A549 (cell line): ENCODE results near the gene C14orf39. TPM values are rescaled to one million over a fixed set of nuclear protein-coding genes. Genes with fewer than 3 reads are reported as not detected.
A peak's percentile ranks its signal among the peaks of the same experiment; 100 is the strongest.

Experiments
- ATAC-seq, 2 experiments: fragments of 200-7000 bp in 1 of 2; fragments of >200 bp in 1 of 2; cut with Nextera tagmentation in 1 of 2; cut with Tn5 transposase in 1 of 2; 3 replicates each; pipeline versions ENCODE4 v1.8.0 to v1.9.1; 2018 to 2020; ENCODE audit warnings: mild to moderate bottlenecking in 1 of 2, moderate library complexity in 1 of 2
- CTCF ChIA-PET: fragments of 300-600 bp; sonication (Branson Sonifier 250); formaldehyde crosslinking; extraction: SDS; loops from one replicate; lab custom pipeline; 2021; ENCODE audit warnings: antibody characterized with exemption, inconsistent platforms; lab: Yijun Ruan, JAX
- POLR2A ChIA-PET: fragments of 350-600 bp; formaldehyde crosslinking; extraction: SDS; loops from one replicate; lab custom pipeline; 2021; ENCODE audit warnings: antibody characterized with exemption, inconsistent platforms; lab: Yijun Ruan, JAX
- DNase-seq, 2 experiments: peaks; one replicate each; pipeline versions ENCODE4 v3.0.0 to v3.0.0-alpha.2; 2011 to 2016; ENCODE audit warnings: low read depth in 1 of 2, low spot score in 1 of 2
- FAIRE-seq: peaks from 2 replicates; lab custom pipeline; 2011; peaks lifted over from hg19 to GRCh38; lab: Jason Lieb, UNC
- H3K27ac ChIP-seq, 2 experiments: fragments of >200 bp; sonication (Bioruptor Twin); formaldehyde crosslinking; 3 replicates each; pipeline ENCODE4 v1.5.1; 2016 to 2017
- H3K4me1 ChIP-seq: fragments of >200 bp; sonication (Bioruptor Twin); formaldehyde crosslinking; 3 replicates; pipeline ENCODE4 v1.6.1; 2016
- H3K4me2 ChIP-seq: fragments of >200 bp; sonication (Bioruptor Twin); formaldehyde crosslinking; 3 replicates; pipeline ENCODE4 v1.6.1; 2016
- H3K4me3 ChIP-seq: fragments of >200 bp; sonication (Bioruptor Twin); formaldehyde crosslinking; 3 replicates; pipeline ENCODE4 v1.5.1; 2016
- H3K9me3 ChIP-seq: fragments of >200 bp; sonication (Bioruptor Twin); formaldehyde crosslinking; 3 replicates; pipeline ENCODE4 v1.6.1; 2016
- BHLHE40 ChIP-seq: IDR thresholded peaks from 2 replicates; pipeline ENCODE4 v1.6.1; 2012; ENCODE audit warnings: low read depth, low read length, inconsistent platforms
- CEBPB ChIP-seq, 2 experiments: fragments of >200 bp in 1 of 2; sonication (Bioruptor Twin) in 1 of 2; formaldehyde crosslinking in 1 of 2; IDR thresholded peaks; 2 replicates each; pipeline ENCODE4 v1.6.1; 2012 to 2016
- CHD2 ChIP-seq: fragments of 150-350 bp; IDR thresholded peaks from 2 replicates; pipeline ENCODE4 v1.6.1; 2014; ENCODE audit warnings: low read length; ENCODE audit not compliant: partially characterized antibody
- CTCF ChIP-seq: fragments of >200 bp; sonication (Bioruptor Twin); formaldehyde crosslinking; IDR thresholded peaks from 3 replicates; pipeline ENCODE4 v1.5.1; 2016
- EP300 ChIP-seq, 2 experiments: fragments of >200 bp; sonication (Bioruptor Twin); formaldehyde crosslinking; IDR thresholded peaks; 2 replicates in 1 of 2; 3 replicates in 1 of 2; pipeline ENCODE4 v1.6.1; 2016 to 2017
- FOSL2 ChIP-seq, 2 experiments: fragments of 450-650 bp in 1 of 2; fragments of >200 bp in 1 of 2; sonication (Bioruptor Twin) in 1 of 2; formaldehyde crosslinking; IDR thresholded peaks; 2 replicates each; pipeline versions ENCODE4 v1.5.0 to v1.6.1; 2016 to 2020; ENCODE audit warnings: mild to moderate bottlenecking in 1 of 2, moderate library complexity in 1 of 2
- FOXS1 ChIP-seq: fragments of 250-450 bp; sonication (Bioruptor Pico); IDR thresholded peaks from 2 replicates; pipeline ENCODE4 v1.5.0; 2020; ENCODE audit warnings: mild to moderate bottlenecking, moderate library complexity
- HOXB13 ChIP-seq: fragments of 250-450 bp; sonication (Bioruptor Pico); IDR thresholded peaks from 2 replicates; pipeline ENCODE4 v1.5.0; 2020; ENCODE audit warnings: low read depth, mild to moderate bottlenecking, moderate library complexity
- KDM1A ChIP-seq: fragments of 200-600 bp; sonication (generic); IDR thresholded peaks from 2 replicates; pipeline ENCODE4 v1.6.1; 2016; ENCODE audit warnings: low read depth, mild to moderate bottlenecking
- MAZ ChIP-seq: fragments of 150-350 bp; IDR thresholded peaks from 2 replicates; pipeline ENCODE4 v1.6.1; 2014; ENCODE audit warnings: antibody characterized with exemption, low read depth, low read length, borderline replicate concordance
- MYC ChIP-seq: IDR thresholded peaks from 2 replicates; pipeline ENCODE4 v1.6.1; 2012; ENCODE audit warnings: mild to moderate bottlenecking, inconsistent platforms, low read length, improper control_type of control experiment, borderline replicate concordance
- NFE2L2 ChIP-seq: fragments of 150-350 bp; conservative IDR thresholded peaks from 2 replicates; pipeline ENCODE4 v1.6.1; 2014; ENCODE audit warnings: low read length
- RAD21 ChIP-seq, 2 experiments: fragments of >200 bp in 1 of 2; sonication (Bioruptor Twin) in 1 of 2; formaldehyde crosslinking in 1 of 2; IDR thresholded peaks in 1 of 2; conservative IDR thresholded peaks in 1 of 2; 2 replicates in 1 of 2; 3 replicates in 1 of 2; pipeline ENCODE4 v1.6.1; 2012 to 2018; ENCODE audit warnings: inconsistent platforms in 1 of 2
- SMC3 ChIP-seq: fragments of >200 bp; sonication (Bioruptor Twin); formaldehyde crosslinking; IDR thresholded peaks from 3 replicates; pipeline ENCODE4 v1.6.1; 2018; ENCODE audit warnings: inconsistent platforms
- SREBF2 ChIP-seq: fragments of 450-650 bp; IDR thresholded peaks from 2 replicates; pipeline ENCODE4 v1.6.1; 2014; ENCODE audit warnings: mild to moderate bottlenecking, moderate library complexity
- TP53 ChIP-seq: fragments of 250-450 bp; sonication (Bioruptor Pico); IDR thresholded peaks from 2 replicates; pipeline ENCODE4 v1.5.0; 2021; ENCODE audit warnings: mild to moderate bottlenecking, moderate library complexity
- USF2 ChIP-seq: fragments of 450-650 bp; IDR thresholded peaks from 2 replicates; pipeline ENCODE4 v1.6.1; 2014; ENCODE audit warnings: antibody characterized with exemption
- ZC3H11A ChIP-seq: fragments of 450-650 bp; IDR thresholded peaks from 2 replicates; pipeline ENCODE4 v1.6.1; 2014; ENCODE audit warnings: antibody characterized with exemption, mild to moderate bottlenecking
- WGBS: methylation state at CpG from one replicate; pipeline ENCODE4 v1.1.6; 2017; ENCODE audit errors: missing lambda C conversion rate; 5-methylcytosine and 5-hydroxymethylcytosine counted together
- polyA plus RNA-seq, 4 experiments: library from polyadenylated mRNA; depleted of rRNA in 3 of 4; stranded (reverse); fragments of >200 nt; fragmentation: RNase III in 1 of 4; extraction: RNeasy Plus Mini Kit Qiagen cat#74134 plus additional on column Dnase treatment in 1 of 4; gene quantifications; 2 replicates in 3 of 4; 3 replicates in 1 of 4; pipeline ENCODE4 v1.2.3, GENCODE V29; 2011 to 2017
- TF ChIP-seq, protein P1 (sequence below): fragments of 250-450 bp; sonication (Bioruptor Pico); IDR thresholded peaks from 2 replicates; pipeline ENCODE4 v1.5.0; 2020; ENCODE audit warnings: low read depth, mild to moderate bottlenecking, moderate library complexity
- TF ChIP-seq, protein P2 (sequence below): fragments of >200 bp; sonication (Bioruptor Twin); formaldehyde crosslinking; IDR thresholded peaks from 2 replicates; pipeline ENCODE4 v1.6.1; 2016

Gene C14orf39
- polyA plus RNA-seq, 2 of the 4 experiments (the other 2 are of a cell fraction): not detected

GRCh38 chr14:60488175-60488574 is 2.3 kb upstream of the C14orf39 start:
- ChIA-PET CTCF (interaction anchor here (1.1 kb wide), 1 partner anchor 74 kb away, joined by 3 read pairs; no protein-coding TSS in a partner anchor), POLR2A (no interaction called here)
- FAIRE-seq: no peak
- no peak for DNase-seq
- H3K9me3 ChIP-seq: no peaks in the 10 kb centered on the region
- H3K4me3 ChIP-seq: no peak overlapping the region
- peak; percentile 46 to 68; a peak in 1 of 6 replicates for ATAC-seq
- H3K4me1 ChIP-seq: no peaks in the 10 kb centered on the region
- H3K4me2 ChIP-seq: no peak overlapping the region
- H3K27ac ChIP-seq: no peak overlapping the region
- TF ChIP-seq RAD21 (conservative IDR thresholded peaks at IDR 0.05 in 1 of 2, IDR thresholded peaks at IDR 0.05 in 1 of 2) (peak; percentile 38 to 43; a peak in 2 of 5 replicates), CTCF (peak; percentile 33; the same call in 1 of the 3 replicates), SMC3 (peak; percentile 16; the same call in 1 of the 3 replicates), NFE2L2 (no peak), HOXB13 (CRISPR knock-in tag) (no peak), BHLHE40 (no peak)
- TF ChIP-seq, all 56 proteins: peak for 3

GRCh38 chr14:60487211-60487610 is 1.3 kb upstream of the C14orf39 start:
- Histone ChIP-seq H3K4me2 (no peak overlapping the region), H3K9me3 (no peaks in the 10 kb centered on the region), H3K27ac (no peak overlapping the region), H3K4me3 (no peak overlapping the region), H3K4me1 (no peaks in the 10 kb centered on the region)
- TF ChIP-seq, protein P1, sequence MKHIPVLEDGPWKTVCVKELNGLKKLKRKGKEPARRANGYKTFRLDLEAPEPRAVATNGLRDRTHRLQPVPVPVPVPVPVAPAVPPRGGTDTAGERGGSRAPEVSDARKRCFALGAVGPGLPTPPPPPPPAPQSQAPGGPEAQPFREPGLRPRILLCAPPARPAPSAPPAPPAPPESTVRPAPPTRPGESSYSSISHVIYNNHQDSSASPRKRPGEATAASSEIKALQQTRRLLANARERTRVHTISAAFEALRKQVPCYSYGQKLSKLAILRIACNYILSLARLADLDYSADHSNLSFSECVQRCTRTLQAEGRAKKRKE (CRISPR knock-in tag): no peak
- TF ChIP-seq CHD2: no peak
- no peak for TF ChIP-seq FOXS1 (CRISPR knock-in tag)
- no peak for TF ChIP-seq ZC3H11A
- TF ChIP-seq MYC: no peak
- no peak for ATAC-seq
- POLR2A ChIA-PET: no interaction called here
- DNase-seq: no peak
- CTCF ChIA-PET: no interaction called here
- no peak for FAIRE-seq
- WGBS: 0% methylated on average over 2 of the region's 2 CpGs

- H3K4me1 ChIP-seq: no peaks in the 10 kb centered on the region
- no peak overlapping the region for H3K4me3 ChIP-seq
- FAIRE-seq (no peak), ATAC-seq (no peak), DNase-seq (no peak)
- POLR2A ChIA-PET: no interaction called here
- no peak overlapping the region for H3K4me2 ChIP-seq
- CTCF ChIA-PET: no interaction called here
- H3K27ac ChIP-seq: no peak overlapping the region
- TF ChIP-seq MAZ (no peak), SREBF2 (no peak), RAD21 (conservative IDR thresholded peaks at IDR 0.05 in 1 of 2, IDR thresholded peaks at IDR 0.05 in 1 of 2) (no peak), USF2 (no peak), EP300 (IDR thresholded peaks at IDR 0.05) (no peak), CEBPB (IDR thresholded peaks at IDR 0.05) (no peak), SMC3 (no peak), TP53 (CRISPR knock-in tag) (no peak), KDM1A (no peak), FOXS1 (CRISPR knock-in tag) (no peak), FOSL2 (IDR thresholded peaks at IDR 0.05) (no peak), FOSL2 (CRISPR knock-in tag; IDR thresholded peaks at IDR 0.05) (no peak)
- TF ChIP-seq, protein P2, sequence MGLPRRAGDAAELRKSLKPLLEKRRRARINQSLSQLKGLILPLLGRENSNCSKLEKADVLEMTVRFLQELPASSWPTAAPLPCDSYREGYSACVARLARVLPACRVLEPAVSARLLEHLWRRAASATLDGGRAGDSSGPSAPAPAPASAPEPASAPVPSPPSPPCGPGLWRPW: no peak
- TF ChIP-seq, all 56 proteins: peak for 0
- WGBS: 57% methylated on average over 25 of the region's 25 CpGs
- no peaks in the 10 kb centered on the region for H3K9me3 ChIP-seq
Measured at GRCh38 chr14:60485057-60485597, 736 bp downstream of the C14orf39 start.
